ENCODE data around the gene BCOR.

BCOR gene

DNA sequence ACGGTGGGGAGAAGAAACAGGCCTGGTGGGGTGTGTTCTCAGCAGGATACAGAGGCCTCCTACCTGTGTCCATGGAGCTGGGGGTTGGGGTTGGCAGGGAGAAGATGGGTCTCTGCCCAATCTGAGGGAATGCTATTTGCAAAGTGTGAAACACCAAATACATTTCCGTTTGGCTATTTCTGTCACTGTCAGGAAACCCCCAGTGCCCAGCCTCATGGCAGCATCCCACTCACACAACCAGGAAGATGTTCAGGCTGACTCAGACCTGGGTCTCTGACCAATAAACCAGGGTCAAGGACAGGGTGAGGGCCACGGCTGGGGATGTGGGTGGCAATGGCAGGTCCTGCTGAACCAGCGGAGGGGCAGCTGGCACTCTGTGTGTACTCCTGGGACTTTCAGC lies 41.3 kb downstream of the BCOR start:
- TF ChIP-seq, protein P1, sequence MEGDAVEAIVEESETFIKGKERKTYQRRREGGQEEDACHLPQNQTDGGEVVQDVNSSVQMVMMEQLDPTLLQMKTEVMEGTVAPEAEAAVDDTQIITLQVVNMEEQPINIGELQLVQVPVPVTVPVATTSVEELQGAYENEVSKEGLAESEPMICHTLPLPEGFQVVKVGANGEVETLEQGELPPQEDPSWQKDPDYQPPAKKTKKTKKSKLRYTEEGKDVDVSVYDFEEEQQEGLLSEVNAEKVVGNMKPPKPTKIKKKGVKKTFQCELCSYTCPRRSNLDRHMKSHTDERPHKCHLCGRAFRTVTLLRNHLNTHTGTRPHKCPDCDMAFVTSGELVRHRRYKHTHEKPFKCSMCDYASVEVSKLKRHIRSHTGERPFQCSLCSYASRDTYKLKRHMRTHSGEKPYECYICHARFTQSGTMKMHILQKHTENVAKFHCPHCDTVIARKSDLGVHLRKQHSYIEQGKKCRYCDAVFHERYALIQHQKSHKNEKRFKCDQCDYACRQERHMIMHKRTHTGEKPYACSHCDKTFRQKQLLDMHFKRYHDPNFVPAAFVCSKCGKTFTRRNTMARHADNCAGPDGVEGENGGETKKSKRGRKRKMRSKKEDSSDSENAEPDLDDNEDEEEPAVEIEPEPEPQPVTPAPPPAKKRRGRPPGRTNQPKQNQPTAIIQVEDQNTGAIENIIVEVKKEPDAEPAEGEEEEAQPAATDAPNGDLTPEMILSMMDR (IDR thresholded peaks at IDR 0.05): no peak
- no peak for DNase-seq
- Histone ChIP-seq H3K4me1 (no peaks in the 10 kb centered on the region), H3K27me3 (no peaks in the 10 kb centered on the region), H3K4me3 (no peak overlapping the region), H3K27ac (no peak overlapping the region), H3K9me3 (peaks cover 0 to 6% (median 0%) of the 10 kb centered on the region in 3 donors), H3K36me3 (peaks cover 49 to 71% (median 69%) of the 10 kb centered on the region in 3 donors)
- intact Hi-C loops (cut with DNase I; ENCODE audit: low total_unique reads): no loop called here

DNA sequence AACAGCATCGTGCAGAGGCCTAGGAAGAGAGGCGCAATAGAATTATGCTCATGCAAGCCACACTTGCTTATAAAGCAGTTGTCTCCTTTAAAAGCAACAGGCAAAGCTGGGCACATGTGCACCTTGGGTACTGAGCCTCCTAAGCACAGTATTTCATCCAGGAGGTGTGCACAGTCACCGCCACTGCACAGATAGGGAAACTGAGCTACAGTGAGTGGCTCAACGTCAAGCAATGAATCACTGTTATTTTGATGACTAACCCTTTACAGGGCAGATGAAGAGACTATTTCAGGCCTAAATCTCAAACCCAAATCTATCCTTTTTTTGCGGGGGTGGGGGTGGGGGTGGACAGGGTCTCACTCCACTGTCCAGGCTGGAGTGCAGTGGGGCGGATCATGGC lies 42.3 kb downstream of the BCOR start:
- intact Hi-C loops (cut with DNase I; ENCODE audit: low total_unique reads): no loop called here
- Histone ChIP-seq H3K4me1 (no peaks in the 10 kb centered on the region), H3K27ac (no peak overlapping the region), H3K36me3 (peaks cover 51 to 74% (median 70%) of the 10 kb centered on the region in 3 donors), H3K27me3 (no peaks in the 10 kb centered on the region), H3K4me3 (no peak overlapping the region), H3K9me3 (peaks cover 0 to 15% (median 8%) of the 10 kb centered on the region in 3 donors)
- no peak for DNase-seq
- TF ChIP-seq, protein P1 (IDR thresholded peaks at IDR 0.05): no peak

DNA sequence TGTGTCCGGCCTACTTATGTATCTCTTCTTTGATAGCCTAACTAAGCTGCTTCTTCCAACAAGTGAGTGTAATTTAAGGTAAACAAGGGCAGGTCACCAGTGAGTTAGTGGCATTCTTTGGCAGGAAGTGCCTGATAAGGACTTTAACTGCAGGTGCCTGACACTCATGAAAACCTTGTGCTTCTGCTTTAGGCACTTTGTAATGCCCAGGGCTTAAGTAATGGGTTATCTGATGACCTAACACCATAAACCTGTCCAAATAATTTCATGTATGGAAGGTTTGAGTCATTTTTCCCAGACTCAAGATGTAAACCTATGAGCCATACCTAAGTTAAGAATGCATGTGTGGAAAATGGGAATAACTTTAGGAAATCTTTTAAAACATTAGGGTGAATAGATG lies 43.0 kb downstream of the BCOR start:
- Histone ChIP-seq H3K27ac (no peak overlapping the region), H3K27me3 (no peaks in the 10 kb centered on the region), H3K9me3 (peaks cover 0 to 22% (median 15%) of the 10 kb centered on the region in 3 donors), H3K4me3 (no peak overlapping the region), H3K36me3 (peaks cover 58 to 77% (median 75%) of the 10 kb centered on the region in 3 donors), H3K4me1 (no peaks in the 10 kb centered on the region)
- intact Hi-C loops (cut with DNase I; ENCODE audit: low total_unique reads): no loop called here
- no peak for DNase-seq
- TF ChIP-seq, protein P1 (IDR thresholded peaks at IDR 0.05): no peak

DNA sequence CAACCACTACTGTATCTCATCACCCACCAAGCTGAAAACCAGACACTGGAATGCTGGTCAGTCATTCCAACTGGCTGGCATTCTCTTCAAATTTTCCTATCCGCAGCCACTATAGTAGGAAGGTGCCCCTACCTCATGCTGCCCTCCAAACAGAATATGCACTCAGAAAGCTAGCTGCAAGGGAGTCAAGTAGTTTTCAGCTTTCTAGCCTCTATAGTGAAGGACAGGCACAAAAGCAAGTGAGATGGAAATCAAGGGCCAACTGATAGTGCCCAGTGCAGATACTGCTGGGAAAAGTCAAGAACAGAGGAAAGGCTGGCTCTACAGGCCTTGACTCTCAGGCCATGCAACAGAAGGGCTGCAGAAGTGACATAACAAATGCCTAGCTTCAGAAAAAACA lies 47.2 kb downstream of the BCOR start:
- intact Hi-C loops (cut with DNase I; ENCODE audit: low total_unique reads): no loop called here
- no peak overlapping the region for H3K4me3 ChIP-seq
- peaks cover 65 to 74% (median 71%) of the 10 kb centered on the region in 3 donors for H3K36me3 ChIP-seq

DNA sequence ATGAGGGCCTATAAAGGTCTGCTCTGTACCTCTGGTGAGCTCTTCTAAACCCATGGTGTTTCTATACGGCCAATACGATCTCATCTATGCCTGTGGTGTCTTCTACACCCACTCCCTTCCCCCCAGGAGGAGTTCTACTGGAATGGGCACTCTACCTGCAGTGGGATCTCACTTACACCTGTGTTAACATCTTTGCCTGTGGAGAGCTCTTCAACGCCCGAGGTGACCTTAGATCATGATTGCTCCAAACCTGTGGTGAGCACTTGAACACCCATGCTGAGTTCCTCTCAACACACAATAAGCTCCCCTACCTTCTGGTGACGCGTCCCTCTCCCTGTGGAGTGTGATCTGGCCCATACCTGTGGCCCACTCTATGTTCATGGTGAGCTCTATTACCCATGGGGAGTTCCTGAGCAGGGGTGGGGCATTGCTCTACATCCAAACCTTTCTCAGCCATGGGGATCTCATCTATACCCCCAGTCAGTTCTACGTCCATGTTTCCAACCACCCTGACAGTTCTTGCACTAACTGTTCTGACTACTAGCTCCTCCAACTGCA lies 48.6 kb downstream of the BCOR start:
- Histone ChIP-seq H3K36me3 (peaks cover 51 to 61% (median 61%) of the 10 kb centered on the region in 3 donors), H3K9me3 (peaks cover 0 to 53% (median 34%) of the 10 kb centered on the region in 3 donors), H3K27me3 (no peaks in the 10 kb centered on the region), H3K27ac (no peak overlapping the region), H3K4me3 (no peak overlapping the region), H3K4me1 (no peaks in the 10 kb centered on the region)
- DNase-seq: no peak
- TF ChIP-seq, protein P1 (IDR thresholded peaks at IDR 0.05): no peak
- intact Hi-C loops (cut with DNase I; ENCODE audit: low total_unique reads): no loop called here

More for the DNA sequence above, 47.2 kb downstream of the BCOR start:
- Histone ChIP-seq H3K27ac (no peak overlapping the region), H3K9me3 (peaks cover 0 to 53% (median 34%) of the 10 kb centered on the region in 3 donors), H3K4me1 (no peaks in the 10 kb centered on the region), H3K27me3 (no peaks in the 10 kb centered on the region)
- TF ChIP-seq, protein P1 (IDR thresholded peaks at IDR 0.05): no peak
- no peak for DNase-seq
